GM12873 (cell line): ENCODE data around the gene BRD3.

Source experiments
- TF ChIP-seq, protein P1 (sequence below): IDR thresholded peaks from 2 replicates; pipeline ENCODE4 v1.5.1; 2012; ENCODE audit warnings: low read depth, mild to moderate bottlenecking, moderate library complexity, low read length, control low read depth; ENCODE audit not compliant: insufficient read depth; ENCODE audit errors: missing control alignments

BRD3 gene

DNA sequence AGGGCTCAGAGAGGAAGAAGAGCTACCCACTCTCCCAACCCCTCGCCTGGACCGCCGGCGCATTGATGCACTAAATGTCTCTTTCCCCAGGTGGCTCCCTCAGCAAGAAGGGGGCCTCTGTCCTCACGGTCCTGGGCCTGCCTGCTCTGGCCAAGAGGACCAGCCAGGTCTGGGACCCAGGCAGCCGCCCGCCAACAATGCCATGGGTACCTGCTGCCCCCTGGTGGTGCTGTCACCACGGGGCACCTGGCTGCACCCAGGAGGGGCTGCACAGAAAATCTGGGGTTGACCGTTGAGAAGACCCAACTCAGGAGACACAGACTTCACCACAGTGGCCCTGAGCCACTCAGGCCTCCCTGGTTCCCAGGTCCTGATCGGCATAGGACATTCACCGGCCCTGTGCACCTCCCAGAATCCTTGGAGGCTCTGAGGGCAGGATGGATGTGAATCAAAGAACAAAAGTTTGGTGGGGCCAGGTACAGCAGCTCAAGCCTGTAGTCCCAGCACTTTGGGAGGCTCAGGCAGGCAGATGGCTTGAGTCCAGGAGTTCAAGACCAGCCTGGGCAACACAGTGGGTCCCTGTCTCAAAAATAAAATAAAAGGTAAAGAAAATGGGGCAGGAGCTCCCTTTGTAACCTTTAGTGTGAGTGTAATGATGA, 73.3 kb downstream of the BRD3 start:
- TF ChIP-seq, protein P1, sequence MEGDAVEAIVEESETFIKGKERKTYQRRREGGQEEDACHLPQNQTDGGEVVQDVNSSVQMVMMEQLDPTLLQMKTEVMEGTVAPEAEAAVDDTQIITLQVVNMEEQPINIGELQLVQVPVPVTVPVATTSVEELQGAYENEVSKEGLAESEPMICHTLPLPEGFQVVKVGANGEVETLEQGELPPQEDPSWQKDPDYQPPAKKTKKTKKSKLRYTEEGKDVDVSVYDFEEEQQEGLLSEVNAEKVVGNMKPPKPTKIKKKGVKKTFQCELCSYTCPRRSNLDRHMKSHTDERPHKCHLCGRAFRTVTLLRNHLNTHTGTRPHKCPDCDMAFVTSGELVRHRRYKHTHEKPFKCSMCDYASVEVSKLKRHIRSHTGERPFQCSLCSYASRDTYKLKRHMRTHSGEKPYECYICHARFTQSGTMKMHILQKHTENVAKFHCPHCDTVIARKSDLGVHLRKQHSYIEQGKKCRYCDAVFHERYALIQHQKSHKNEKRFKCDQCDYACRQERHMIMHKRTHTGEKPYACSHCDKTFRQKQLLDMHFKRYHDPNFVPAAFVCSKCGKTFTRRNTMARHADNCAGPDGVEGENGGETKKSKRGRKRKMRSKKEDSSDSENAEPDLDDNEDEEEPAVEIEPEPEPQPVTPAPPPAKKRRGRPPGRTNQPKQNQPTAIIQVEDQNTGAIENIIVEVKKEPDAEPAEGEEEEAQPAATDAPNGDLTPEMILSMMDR = peak; percentile 97

GRCh38 chr9:133993635-133994253, 74.1 kb downstream of the BRD3 start:
- TF ChIP-seq, protein P1 = no peak

- TF ChIP-seq, protein P1 = peak; percentile 53
Measured at GRCh38 chr9:133992780-133993634, 74.8 kb downstream of the BRD3 start.

DNA sequence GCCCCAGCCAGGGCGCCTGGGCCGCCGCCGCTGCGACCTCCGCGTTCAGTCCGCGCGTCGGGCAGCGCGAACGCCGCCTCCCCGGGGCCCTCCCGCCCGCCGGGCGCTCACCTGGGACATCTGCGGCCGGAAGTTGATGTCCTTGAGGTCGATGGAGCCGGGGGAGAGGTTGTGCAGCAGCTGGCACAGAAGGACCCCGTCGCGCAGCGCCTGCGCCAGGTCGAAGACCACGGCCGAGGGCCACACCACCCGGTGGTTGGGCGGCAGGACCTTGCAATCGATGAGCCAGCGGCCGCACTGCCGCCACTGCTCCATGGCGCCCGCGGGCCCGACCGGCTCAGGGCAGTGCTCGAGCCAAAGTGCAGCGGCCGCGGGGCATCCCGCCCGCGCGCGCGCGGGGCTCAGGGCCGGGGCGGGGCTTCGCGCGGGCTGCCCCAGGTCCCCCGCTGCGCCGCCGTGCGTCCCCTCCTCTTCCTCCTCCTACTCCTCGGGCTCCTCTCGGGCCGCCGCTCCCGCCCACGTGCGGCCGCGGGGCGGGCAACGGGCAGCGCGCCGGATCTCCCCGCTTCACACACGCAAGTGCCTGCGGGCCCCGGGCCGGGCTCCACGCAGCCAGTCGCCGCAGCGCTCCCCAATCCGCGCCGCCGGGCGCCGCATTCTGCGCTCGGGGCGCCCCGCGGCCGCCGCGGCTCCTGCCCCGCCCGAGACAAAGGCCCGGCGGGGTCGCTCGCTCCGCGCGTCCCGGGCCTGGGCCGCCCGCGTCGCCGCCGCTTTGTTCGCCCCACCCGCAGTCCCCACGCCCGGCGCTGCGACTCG, 75.7 kb downstream of the BRD3 start, which contains the start of gene VAV2:
VAV2 (minus strand) TSS at position 361 of the 816 bp plus-strand sequence; CDS start at position 315, 46 bp downstream.
- TF ChIP-seq, protein P1 = no peak

GRCh38 chr9:133991214-133991921, 76.5 kb downstream of the BRD3 start:
- TF ChIP-seq, protein P1 = no peak

GRCh38 chr9:133990366-133991213, 77.2 kb downstream of the BRD3 start:
- TF ChIP-seq, protein P1 = no peak
